ENCODE data around the gene TMEM150C.

DNA sequence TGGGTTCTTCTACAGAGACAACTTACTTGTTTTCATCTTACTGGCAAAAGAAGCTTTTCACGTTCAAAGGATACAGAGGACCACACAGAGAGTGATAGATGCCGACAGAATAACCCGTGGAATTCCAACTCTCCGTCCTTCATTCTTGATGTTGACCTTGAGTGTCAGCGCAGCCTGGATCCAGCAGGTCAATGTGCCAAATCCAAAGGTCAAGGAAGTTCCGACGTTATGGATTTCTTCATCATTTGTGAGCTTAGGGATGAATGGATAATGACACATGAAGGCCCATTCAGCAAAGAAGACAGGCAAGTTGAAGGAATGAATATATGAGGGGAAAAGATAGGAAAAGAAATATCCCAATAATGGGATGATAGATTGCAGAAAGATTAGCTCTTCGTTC, 71.8 kb downstream of the TMEM150C start:
- TF ChIP-seq CTCF (IDR thresholded peaks at IDR 0.05) (no peak), POLR2AphosphoS5 (IDR thresholded peaks at IDR 0.05; ENCODE audit: low read depth, low read length) (no peak), TCF7L2 (IDR thresholded peaks at IDR 0.05; ENCODE audit: low read depth, low read length) (no peak)
